Thymus (tissue), 11 donors: ENCODE measurements around the gene OR8B4. TPM values are rescaled to one million over a fixed set of nuclear protein-coding genes. Genes with fewer than 3 reads are reported as not detected.
"Not testable (repeated sequence)": the region's sequence is repeated elsewhere in the genome, so short reads cannot be mapped to it uniquely, and the experiment has no call there.

ENCODE experiments used
- DNase-seq, 9 donors: peaks; one replicate each; pipeline ENCODE4 v3.0.0-alpha.2; 2013; ENCODE audit warnings: low spot score in 9 of 9, low read depth in 6 of 9, missing footprints in 1 of 9
- H3K27ac ChIP-seq, 2 donors: one replicate each; pipeline ENCODE4 v1.5.1; 2013; ENCODE audit warnings: control low read depth in 1 of 2, low read depth in 1 of 2, low read length in 1 of 2, mild to moderate bottlenecking in 1 of 2, moderate library complexity in 1 of 2
- H3K27me3 ChIP-seq, 2 donors: one replicate each; pipeline ENCODE4 v1.5.1; 2013; ENCODE audit warnings: low read length in 1 of 2; ENCODE audit not compliant: control insufficient read depth in 2 of 2, insufficient read depth in 1 of 2
- H3K36me3 ChIP-seq, 2 donors: one replicate each; pipeline ENCODE4 v1.5.1; 2013; ENCODE audit warnings: low read length in 1 of 2, mild to moderate bottlenecking in 1 of 2, moderate library complexity in 1 of 2; ENCODE audit not compliant: control insufficient read depth in 2 of 2, insufficient read depth in 2 of 2
- H3K4me1 ChIP-seq, 2 donors: one replicate each; pipeline ENCODE4 v1.5.1; 2013; ENCODE audit warnings: low read length in 2 of 2; ENCODE audit not compliant: control insufficient read depth in 2 of 2, insufficient read depth in 2 of 2
- H3K4me3 ChIP-seq, 2 donors: one replicate each; pipeline ENCODE4 v1.5.1; 2013; ENCODE audit warnings: low read length in 2 of 2, control low read depth in 1 of 2, mild to moderate bottlenecking in 1 of 2
- H3K9me3 ChIP-seq, 2 donors: one replicate each; pipeline ENCODE4 v1.5.1; 2013; ENCODE audit warnings: low read length in 1 of 2, mild to moderate bottlenecking in 1 of 2; ENCODE audit not compliant: control insufficient read depth in 2 of 2, insufficient read depth in 1 of 2
- WGBS: extraction: QIAGEN DNeasy Blood & Tissue Kit; methylation state at CpG from one replicate; pipeline ENCODE4 v1.1.7; 2013; 5-methylcytosine and 5-hydroxymethylcytosine counted together
- polyA plus RNA-seq: library from polyadenylated mRNA; stranded (reverse); fragments of 200-250 nt; gene quantifications from one replicate; pipeline ENCODE4 v1.2.3, GENCODE V29; 2013
- total RNA-seq: library from RNA; stranded (reverse); fragments of 120-200 nt; gene quantifications from one replicate; pipeline ENCODE4 v1.2.4, GENCODE V29; 2013
- donor health status: healthy.

OR8B4 gene
- total and polyA plus RNA-seq, 2 donors = not detected

DNA sequence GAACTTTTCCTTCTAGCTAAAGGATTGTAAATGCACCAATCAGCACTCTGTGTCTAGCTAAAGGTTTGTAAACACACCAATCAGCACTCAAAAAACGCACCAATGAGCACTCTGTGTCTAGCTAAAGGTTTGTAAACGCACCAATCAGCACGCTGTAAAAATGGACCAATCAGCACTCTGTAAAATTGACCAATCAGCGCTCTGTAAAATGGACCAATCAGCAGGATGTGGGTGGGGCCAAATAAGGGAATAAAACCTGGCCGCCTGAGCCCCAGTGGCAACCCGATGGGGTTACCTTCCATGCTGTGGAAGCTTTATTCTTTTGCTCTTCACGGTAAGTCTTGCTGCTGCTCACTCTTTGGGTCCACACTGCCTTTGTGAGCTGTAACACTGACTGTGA, 34.7 kb upstream of the OR8B4 start:
- DNase-seq, H3K27me3 ChIP-seq, H3K27ac ChIP-seq, H3K4me3 ChIP-seq, H3K4me1 ChIP-seq, H3K36me3 ChIP-seq, H3K9me3 ChIP-seq: not testable (repeated sequence)
- 97% methylated on average over 7 of the region's 7 CpGs for WGBS

DNA sequence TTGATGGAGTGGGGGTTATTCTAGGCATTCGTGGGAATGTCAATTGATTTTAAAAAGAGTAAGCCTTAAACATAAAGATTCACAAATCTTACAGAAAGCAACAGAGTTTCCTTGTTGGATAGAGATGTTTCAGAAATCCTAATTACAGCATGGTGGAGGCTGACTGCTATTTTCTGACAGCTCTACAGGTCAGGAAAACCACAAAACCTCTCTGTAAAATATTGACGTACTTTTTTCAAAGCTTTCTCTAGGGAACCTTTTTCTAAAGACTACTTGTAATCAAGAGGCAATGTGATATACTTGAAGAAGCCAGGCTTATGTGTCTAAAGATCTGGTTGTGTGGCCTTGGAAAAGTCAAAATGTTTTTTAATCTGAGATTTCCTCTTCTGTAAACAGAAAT, 29.9 kb upstream of the OR8B4 start:
- H3K4me1 ChIP-seq = no peaks in the 10 kb centered on the region
- H3K27ac ChIP-seq = no peak overlapping the region
- no peaks in the 10 kb centered on the region for H3K27me3 ChIP-seq
- no peak overlapping the region for H3K4me3 ChIP-seq
- 6% methylated on average over 2 of the region's 2 CpGs for WGBS
- H3K36me3 ChIP-seq = no peaks in the 10 kb centered on the region
- H3K9me3 ChIP-seq = no peaks in the 10 kb centered on the region
- DNase-seq = no peak

DNA sequence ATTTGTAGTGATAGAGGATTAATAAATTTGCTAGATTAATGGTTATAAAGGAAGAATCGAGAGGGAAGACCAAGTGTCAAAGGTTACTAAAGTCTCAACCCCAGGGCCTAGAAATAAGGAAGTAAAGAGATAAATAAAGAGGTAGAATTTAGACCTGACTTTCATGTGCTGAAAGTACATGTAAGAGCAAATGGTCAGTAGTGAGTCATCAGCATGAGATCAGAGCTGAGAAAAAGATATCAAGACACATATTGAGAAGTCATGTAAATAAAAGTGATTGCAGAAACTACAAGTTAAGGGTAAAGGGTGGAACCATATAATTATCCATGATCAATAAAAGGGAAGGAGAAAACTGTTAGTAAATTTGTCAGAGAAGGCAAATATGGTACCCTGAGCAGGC, 22.2 kb upstream of the OR8B4 start:
- Histone ChIP-seq H3K4me3 (no peak overlapping the region), H3K27ac (no peak overlapping the region), H3K27me3 (no peaks in the 10 kb centered on the region), H3K36me3 (no peaks in the 10 kb centered on the region), H3K4me1 (no peaks in the 10 kb centered on the region), H3K9me3 (no peaks in the 10 kb centered on the region)
- 92% methylated on average over 1 of the region's 1 CpG for WGBS
- DNase-seq = no peak

DNA sequence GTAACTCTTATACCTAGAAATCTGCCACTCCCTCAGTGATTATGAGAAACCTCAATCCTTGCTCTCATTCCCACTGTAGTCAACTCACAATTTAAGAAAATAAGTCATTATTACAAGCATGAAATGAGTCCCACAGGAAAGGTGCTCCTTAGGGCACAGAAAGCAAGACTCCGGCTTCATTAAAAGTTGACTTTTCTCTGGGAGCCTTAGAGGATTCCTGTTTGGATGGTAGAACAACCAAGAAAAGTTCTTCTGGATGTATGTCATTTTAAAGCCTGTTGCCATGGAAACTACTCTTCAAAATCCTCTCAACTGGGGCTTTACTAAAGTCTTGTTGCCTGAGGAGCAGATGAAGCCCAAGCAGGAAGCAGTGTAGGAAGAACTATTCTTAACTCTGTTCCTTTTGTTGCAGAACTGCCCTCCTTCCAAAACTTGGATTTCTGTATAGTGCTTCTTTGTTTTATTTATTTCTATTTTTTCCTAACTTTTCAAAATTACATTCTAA, 21.0 kb upstream of the OR8B4 start, which contains the start of gene OR8B8:
TSS of gene OR8B8 (minus strand) at position 51 of the 505 bp plus-strand sequence. CDS start 4,611 bp downstream, outside the sequence.
- Histone ChIP-seq H3K4me3 (no peak within 1 kb of the TSS), H3K4me1 (no peaks in the 10 kb centered on the region), H3K36me3 (no peaks in the 10 kb centered on the region), H3K9me3 (no peaks in the 10 kb centered on the region), H3K27ac (no peak within 1 kb of the TSS), H3K27me3 (no peaks in the 10 kb centered on the region)
- no peak for DNase-seq
- WGBS = 98% methylated on average over 1 of the region's 1 CpG

DNA sequence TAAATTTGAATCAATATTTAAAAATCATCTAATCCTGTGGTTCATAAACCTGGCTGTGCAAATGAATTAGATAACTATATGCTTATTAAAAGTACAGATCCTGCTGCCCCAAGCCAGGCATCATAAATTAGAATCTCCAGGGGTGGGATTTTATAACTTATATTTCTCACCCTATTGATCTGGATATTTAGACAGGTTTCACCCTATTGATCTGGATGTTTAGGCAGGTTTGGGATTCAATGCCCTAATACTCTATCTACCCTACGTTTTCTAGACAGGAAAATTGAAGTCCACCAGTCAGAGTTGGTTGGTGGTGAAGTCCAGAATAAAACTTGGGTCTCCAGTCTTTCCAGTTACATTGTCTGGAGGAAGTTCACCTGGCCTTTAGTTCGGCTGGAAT, 18.2 kb upstream of the OR8B4 start:
- no peaks in the 10 kb centered on the region for H3K27me3 ChIP-seq
- no peaks in the 10 kb centered on the region for H3K9me3 ChIP-seq
- H3K27ac ChIP-seq = no peak overlapping the region
- H3K36me3 ChIP-seq = no peaks in the 10 kb centered on the region
- DNase-seq = no peak
- no peaks in the 10 kb centered on the region for H3K4me1 ChIP-seq
- 88% methylated on average over 2 of the region's 2 CpGs for WGBS
- H3K4me3 ChIP-seq = no peak overlapping the region

DNA sequence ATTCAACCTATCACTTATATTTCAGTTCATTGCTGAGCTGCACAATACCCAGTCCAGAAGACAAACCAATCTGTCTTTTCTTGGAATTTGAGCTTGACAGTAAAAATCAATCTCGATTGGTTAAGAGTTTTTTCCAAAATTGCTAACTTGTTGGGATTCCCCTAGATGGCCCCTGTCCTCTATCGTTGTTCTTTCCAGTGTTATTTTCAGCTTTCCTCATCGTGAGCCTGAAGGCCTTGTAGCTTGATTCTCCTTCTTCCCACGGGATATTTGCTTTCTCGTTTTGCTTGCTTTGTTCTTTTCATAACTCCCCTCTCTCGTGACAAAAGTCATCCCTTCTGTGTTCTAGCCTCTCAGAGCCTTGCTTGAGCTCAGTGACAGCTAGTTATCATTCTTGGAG, 17.8 kb upstream of the OR8B4 start:
- H3K27me3 ChIP-seq = no peaks in the 10 kb centered on the region
- no peaks in the 10 kb centered on the region for H3K36me3 ChIP-seq
- H3K4me1 ChIP-seq = no peaks in the 10 kb centered on the region
- H3K9me3 ChIP-seq = no peaks in the 10 kb centered on the region
- WGBS = 87% methylated on average over 6 of the region's 6 CpGs
- no peak overlapping the region for H3K4me3 ChIP-seq
- H3K27ac ChIP-seq = no peak overlapping the region
- no peak for DNase-seq

DNA sequence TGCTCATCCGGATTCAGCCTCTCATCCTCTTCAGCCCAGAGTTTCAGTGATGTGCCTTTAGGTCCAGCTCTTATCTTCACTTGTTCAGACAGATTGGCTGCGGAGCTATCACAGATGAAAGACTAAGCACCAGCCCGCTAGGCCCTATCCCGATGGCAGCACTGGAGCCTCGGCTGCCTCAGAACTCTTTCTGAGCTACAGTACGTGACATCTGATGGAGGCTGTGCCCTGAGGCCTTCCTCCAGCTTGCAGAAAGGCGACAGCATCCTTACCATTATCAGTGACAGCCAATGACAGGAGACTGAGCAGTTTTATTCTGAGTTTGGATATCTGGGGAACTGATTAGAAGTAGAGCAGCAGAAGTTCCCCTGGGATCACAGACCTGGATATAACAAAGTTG, 16.8 kb upstream of the OR8B4 start:
- H3K36me3 ChIP-seq = no peaks in the 10 kb centered on the region
- no peaks in the 10 kb centered on the region for H3K27me3 ChIP-seq
- no peak for DNase-seq
- H3K4me3 ChIP-seq = no peak overlapping the region
- no peaks in the 10 kb centered on the region for H3K4me1 ChIP-seq
- 94% methylated on average over 7 of the region's 7 CpGs for WGBS
- H3K27ac ChIP-seq = no peak overlapping the region
- no peaks in the 10 kb centered on the region for H3K9me3 ChIP-seq

DNA sequence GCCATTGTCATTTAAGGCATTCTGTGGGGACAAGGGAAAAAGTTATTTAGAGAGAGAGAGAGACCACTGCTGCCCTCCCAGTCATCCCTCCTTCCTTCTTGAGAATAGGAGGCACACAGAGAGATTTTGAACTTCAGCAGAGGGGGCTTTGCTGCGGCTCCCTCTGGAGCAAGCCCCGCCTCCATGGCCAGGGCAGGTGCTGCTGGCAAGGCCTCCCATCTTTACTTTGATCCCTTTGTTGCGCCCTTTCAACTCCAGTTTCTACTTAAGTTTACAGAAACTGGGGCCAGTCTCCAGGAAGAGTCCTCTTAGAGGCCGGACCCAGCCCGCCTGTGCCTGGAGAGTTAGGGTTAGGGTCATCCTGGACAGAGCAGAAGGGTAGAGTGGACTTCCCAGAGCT, 16.4 kb upstream of the OR8B4 start:
- no peaks in the 10 kb centered on the region for H3K27me3 ChIP-seq
- H3K27ac ChIP-seq = no peak overlapping the region
- H3K4me3 ChIP-seq = no peak overlapping the region
- no peak for DNase-seq
- no peaks in the 10 kb centered on the region for H3K4me1 ChIP-seq
- WGBS = 98% methylated on average over 5 of the region's 5 CpGs
- no peaks in the 10 kb centered on the region for H3K36me3 ChIP-seq
- no peaks in the 10 kb centered on the region for H3K9me3 ChIP-seq

DNA sequence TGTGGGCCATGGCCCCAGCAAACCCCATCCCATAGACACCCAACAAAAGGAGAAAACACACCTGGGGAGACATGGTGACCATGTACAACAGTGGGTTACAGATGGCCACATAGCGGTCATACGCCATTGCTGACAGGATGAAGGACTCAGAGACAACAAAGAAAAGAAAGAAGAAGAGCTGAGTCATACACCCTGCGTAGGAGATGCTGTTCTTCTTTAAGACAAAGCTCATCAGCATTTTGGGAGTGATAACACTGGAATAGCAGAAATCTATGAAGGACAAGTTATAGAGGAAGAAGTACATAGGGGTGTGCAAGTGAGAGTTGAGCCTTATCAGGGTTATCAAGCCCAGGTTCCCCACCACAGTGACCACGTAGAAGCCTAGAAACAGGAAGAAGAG, 15.9 kb upstream of the OR8B4 start:
- 80% methylated on average over 4 of the region's 4 CpGs for WGBS
- no peak for DNase-seq

DNA sequence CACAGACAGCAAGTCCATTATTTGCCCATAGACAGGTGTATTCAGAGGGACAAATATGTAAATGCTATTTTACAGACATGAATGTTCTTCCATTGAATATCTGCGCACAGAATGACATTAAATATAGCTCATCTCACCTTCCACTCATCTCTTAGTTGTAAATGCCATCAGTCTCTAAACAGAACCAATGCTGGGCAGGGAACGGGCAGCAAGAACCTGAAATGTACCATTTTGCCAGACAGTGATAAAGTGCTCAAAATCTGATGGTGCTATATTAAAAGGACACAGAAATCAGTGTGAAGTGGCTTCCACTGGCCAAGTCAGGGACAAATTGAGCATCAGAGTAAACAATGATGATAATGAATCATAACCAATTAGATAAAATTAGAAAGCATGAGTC, 10.0 kb upstream of the OR8B4 start:
- Histone ChIP-seq H3K27me3 (no peaks in the 10 kb centered on the region), H3K9me3 (no peaks in the 10 kb centered on the region), H3K27ac (no peak overlapping the region), H3K4me3 (no peak overlapping the region), H3K4me1 (no peaks in the 10 kb centered on the region), H3K36me3 (no peaks in the 10 kb centered on the region)
- DNase-seq = no peak
- WGBS = 90% methylated on average over 2 of the region's 2 CpGs

More for the DNA sequence above, 15.9 kb upstream of the OR8B4 start:
- Histone ChIP-seq H3K36me3 (no peaks in the 10 kb centered on the region), H3K4me1 (no peaks in the 10 kb centered on the region), H3K4me3 (no peak overlapping the region), H3K27me3 (no peaks in the 10 kb centered on the region), H3K9me3 (no peaks in the 10 kb centered on the region), H3K27ac (no peak overlapping the region)
